H1 (cell line): ENCODE measurements around the gene GALNT17. TPM values are rescaled to one million over a fixed set of nuclear protein-coding genes. Genes with fewer than 3 reads are reported as not detected.

Experiments
- CTCF ChIA-PET: fragments of 300-600 bp; sonication (Branson Sonifier 250); formaldehyde crosslinking; loops from one replicate; lab custom pipeline; 2021; ENCODE audit not compliant: partially characterized antibody; lab: Charles Lee
- POLR2A ChIA-PET: fragments of 300-600 bp; sonication (Branson Sonifier 250); formaldehyde crosslinking; loops from one replicate; lab custom pipeline; 2021; ENCODE audit warnings: inconsistent platforms; ENCODE audit not compliant: partially characterized antibody; lab: Charles Lee
- DNase-seq, 2 experiments: peaks; one replicate each; pipeline versions ENCODE4 v3.0.0 to v3.0.0-alpha.2; 2010 to 2022; ENCODE audit warnings: low spot score in 2 of 2, low read depth in 1 of 2, mixed read lengths in 1 of 2
- FAIRE-seq: peaks from 2 replicates; lab custom pipeline; 2011; peaks lifted over from hg19 to GRCh38; lab: Jason Lieb, UNC
- H2AFZ ChIP-seq: 2 replicates; pipeline ENCODE4 v1.8.1; 2012; ENCODE audit warnings: low read length, inconsistent platforms
- H2AK5ac ChIP-seq: 2 replicates; pipeline ENCODE4 v1.6.1; 2013; ENCODE audit warnings: low read depth, low read length
- H2BK120ac ChIP-seq: replicated peaks from 2 replicates; pipeline ENCODE3; 2013; ENCODE audit warnings: low read depth, low read length, inconsistent platforms
- H2BK12ac ChIP-seq: 2 replicates; pipeline ENCODE4 v1.6.1; 2013; ENCODE audit warnings: low read depth, low read length
- H2BK15ac ChIP-seq: 2 replicates; pipeline ENCODE4 v1.6.1; 2013; ENCODE audit warnings: low read length
- H2BK20ac ChIP-seq: 2 replicates; pipeline ENCODE4 v1.6.1; 2013; ENCODE audit warnings: low read length
- H2BK5ac ChIP-seq: 2 replicates; pipeline ENCODE4 v1.6.1; 2013; ENCODE audit warnings: low read depth, low read length
- H3K14ac ChIP-seq: 2 replicates; pipeline ENCODE4 v1.6.1; 2013; ENCODE audit warnings: inconsistent platforms; ENCODE audit not compliant: insufficient read length
- H3K18ac ChIP-seq: 2 replicates; pipeline ENCODE4 v1.6.1; 2013; ENCODE audit warnings: low read length; ENCODE audit errors: extremely low read depth
- H3K23ac ChIP-seq: 2 replicates; pipeline ENCODE4 v1.6.1; 2013; ENCODE audit warnings: inconsistent platforms; ENCODE audit not compliant: insufficient read length
- H3K23me2 ChIP-seq: 2 replicates; pipeline ENCODE4 v1.6.1; 2013; ENCODE audit warnings: low read depth, low read length
- H3K27ac ChIP-seq: 2 replicates; pipeline ENCODE4 v1.6.1; 2011; ENCODE audit warnings: low read depth, low read length, inconsistent platforms
- H3K27me3 ChIP-seq, 4 experiments: replicated peaks in 1 of 4; 1 replicate in 1 of 4; 2 replicates in 3 of 4; pipeline versions ENCODE4 v1.6.1 to v1.8.1; 2011 to 2013; ENCODE audit warnings: low read length in 3 of 4, mild to moderate bottlenecking in 3 of 4, inconsistent platforms in 2 of 4, mixed read lengths in 2 of 4, moderate library complexity in 1 of 4; ENCODE audit not compliant: control insufficient read depth in 3 of 4, insufficient read depth in 3 of 4; ENCODE audit errors: extremely low read depth in 1 of 4
- H3K36me3 ChIP-seq, 4 experiments: 2 replicates each; pipeline versions ENCODE4 v1.6.1 to v1.8.1; 2011 to 2013; ENCODE audit warnings: mild to moderate bottlenecking in 4 of 4, low read length in 3 of 4, moderate library complexity in 2 of 4, control low read depth in 1 of 4, inconsistent platforms in 1 of 4; ENCODE audit not compliant: insufficient read depth in 4 of 4, control insufficient read depth in 2 of 4
- H3K4ac ChIP-seq: replicated peaks from 2 replicates; pipeline ENCODE3; 2013; ENCODE audit warnings: low read length, low read depth, mixed read lengths, inconsistent platforms; ENCODE audit not compliant: insufficient read length
- H3K4me1 ChIP-seq, 4 experiments: replicated peaks in 1 of 4; 1 replicate in 1 of 4; 2 replicates in 3 of 4; pipeline versions ENCODE4 v1.6.1 to v1.8.1; 2011 to 2013; ENCODE audit warnings: low read length in 3 of 4, inconsistent platforms in 2 of 4, mixed read lengths in 1 of 4; ENCODE audit not compliant: insufficient read depth in 4 of 4, control insufficient read depth in 3 of 4
- H3K4me2 ChIP-seq, 2 experiments: 2 replicates each; pipeline versions ENCODE4 v1.6.1 to v1.8.1; 2011 to 2013; ENCODE audit warnings: low read depth in 2 of 2, low read length in 2 of 2, control low read depth in 1 of 2, inconsistent platforms in 1 of 2, mild to moderate bottlenecking in 1 of 2; ENCODE audit not compliant: insufficient read depth in 1 of 2
- H3K4me3 ChIP-seq, 4 experiments: fragments of 200-600, 300-600 bp in 1 of 4; sonication (generic), shearing (Covaris generic), sonication (Bioruptor Twin) in 1 of 4; 2 replicates each; pipeline versions ENCODE4 v1.5.1 to v1.8.1; 2011 to 2016; ENCODE audit warnings: low read length in 4 of 4, low read depth in 3 of 4, control low read depth in 2 of 4, inconsistent platforms in 2 of 4, mild to moderate bottlenecking in 2 of 4, mixed read lengths in 1 of 4, moderate library complexity in 1 of 4; ENCODE audit not compliant: insufficient read depth in 2 of 4; ENCODE audit errors: extremely low read depth in 1 of 4
- H3K56ac ChIP-seq: replicated peaks from 2 replicates; pipeline ENCODE3; 2013; ENCODE audit warnings: low read depth, mild to moderate bottlenecking, mixed read lengths, low read length, inconsistent platforms; ENCODE audit not compliant: insufficient read length
- H3K79me1 ChIP-seq: 2 replicates; pipeline ENCODE4 v1.6.1; 2013; ENCODE audit warnings: low read depth, low read length, control low read depth
- H3K79me2 ChIP-seq, 2 experiments: 2 replicates each; pipeline versions ENCODE4 v1.6.1 to v1.8.1; 2012 to 2013; ENCODE audit warnings: low read length in 2 of 2, mild to moderate bottlenecking in 2 of 2, inconsistent platforms in 1 of 2; ENCODE audit not compliant: insufficient read depth in 2 of 2, control insufficient read depth in 1 of 2
- H3K9ac ChIP-seq, 4 experiments: replicated peaks in 1 of 4; 1 replicate in 1 of 4; 2 replicates in 3 of 4; pipeline versions ENCODE4 v1.6.1 to v1.8.1; 2011 to 2013; ENCODE audit warnings: low read depth in 3 of 4, low read length in 3 of 4, control low read depth in 2 of 4, mild to moderate bottlenecking in 2 of 4, moderate library complexity in 2 of 4, inconsistent platforms in 1 of 4; ENCODE audit errors: extremely low read depth in 1 of 4
- H3K9me3 ChIP-seq, 2 experiments: 2 replicates each; pipeline versions ENCODE4 v1.6.1 to v1.8.1; 2012 to 2013; ENCODE audit warnings: mild to moderate bottlenecking in 2 of 2, moderate library complexity in 2 of 2, control low read depth in 1 of 2, inconsistent platforms in 1 of 2, low read depth in 1 of 2, low read length in 1 of 2, mixed read lengths in 1 of 2; ENCODE audit not compliant: insufficient read depth in 2 of 2
- H4K20me1 ChIP-seq, 2 experiments: replicated peaks in 1 of 2; 2 replicates each; pipeline versions ENCODE3 to v1.8.1; 2011 to 2013; ENCODE audit warnings: inconsistent platforms in 2 of 2, low read length in 2 of 2, mild to moderate bottlenecking in 1 of 2; ENCODE audit not compliant: insufficient read depth in 2 of 2, control insufficient read depth in 1 of 2
- H4K5ac ChIP-seq: 2 replicates; pipeline ENCODE4 v1.6.1; 2013; ENCODE audit warnings: low read length, low read depth, mixed read lengths, inconsistent platforms; ENCODE audit not compliant: insufficient read length
- H4K8ac ChIP-seq: 2 replicates; pipeline ENCODE4 v1.8.0; 2013; ENCODE audit warnings: mild to moderate bottlenecking, moderate library complexity, low read length, inconsistent platforms; ENCODE audit not compliant: insufficient read depth; ENCODE audit errors: extremely low read depth
- H4K91ac ChIP-seq: replicated peaks from 2 replicates; pipeline ENCODE3; 2013; ENCODE audit warnings: low read length, mixed read lengths, inconsistent platforms; ENCODE audit not compliant: insufficient read length
- WGBS, 2 experiments: shearing (Covaris generic) in 1 of 2; methylation state at CpG; one replicate each; pipeline versions ENCODE4 v1.1.6 to v1.1.7; 2013 to 2015; ENCODE audit warnings: low lambda C conversion rate in 2 of 2, mixed read lengths in 2 of 2, inconsistent platforms in 1 of 2, low coverage in 1 of 2, missing lambda C conversion rate in 1 of 2; ENCODE audit not compliant: insufficient replicate concordance in 2 of 2, insufficient coverage in 1 of 2, insufficient read length in 1 of 2; ENCODE audit errors: extremely low coverage in 1 of 2, missing lambda C conversion rate in 1 of 2; 5-methylcytosine and 5-hydroxymethylcytosine counted together
- polyA plus RNA-seq, 7 experiments: library from polyadenylated mRNA; depleted of rRNA in 3 of 7; stranded (reverse) in 5 of 7; unstranded in 2 of 7; fragments of >200 nt in 5 of 7; fragments of 200-250 nt in 2 of 7; gene quantifications; 1 replicate in 5 of 7; 2 replicates in 1 of 7; 4 replicates in 1 of 7; pipeline versions ENCODE4 v1.2.1 to v1.2.3, GENCODE V29; 2011 to 2013; ENCODE audit warnings: missing spikeins in 2 of 7, mixed read lengths in 2 of 7
- total RNA-seq: library from RNA; stranded (reverse); fragmentation: NEBNext Ultra II Directional; extraction: Animal tissue kit (Norgen Biotek cat#: 25700); gene quantifications from 2 replicates; pipeline ENCODE4 v1.2.1, GENCODE V29; 2021

The GALNT17 gene
- total and polyA plus RNA-seq, 2 of the 8 experiments (the other 6 are each of a cell fraction or from before 2014, with no cell fraction given): 37.7 to 47.0 TPM

- Histone ChIP-seq H2BK20ac (no peak overlapping the region), H4K91ac (no peak overlapping the region), H3K23me2 (peaks cover 17% of the 10 kb centered on the region), H3K27me3 (no peaks in the 10 kb centered on the region), H2BK12ac (no peak overlapping the region), H2BK15ac (no peak overlapping the region), H2BK5ac (no peak overlapping the region; the same call in 1 of the 2 replicates), H3K9me3 (no peaks in the 10 kb centered on the region), H3K9ac (no peak overlapping the region), H3K18ac (no peak overlapping the region), H2BK120ac (no peak overlapping the region), H4K20me1 (peaks cover 16 to 21% of the 10 kb centered on the region in 2 experiments), H2AK5ac (no peak overlapping the region), H3K79me1 (peaks cover 19% of the 10 kb centered on the region), H4K5ac (no peak overlapping the region), H2AFZ (no peak overlapping the region), H4K8ac (no peak overlapping the region), H3K36me3 (peaks cover 0 to 16% (median 0%) of the 10 kb centered on the region in 4 experiments; a peak in 2 of 8 replicates), H3K4me2 (peak overlapping the region in 1 of 2 experiments; percentile 90; a peak in 1 of 4 replicates), H3K79me2 (peaks cover 34 to 88% of the 10 kb centered on the region in 2 experiments), H3K14ac (no peak overlapping the region), H3K4me3 (no peak overlapping the region), H3K4ac (no peak overlapping the region), H3K27ac (no peak overlapping the region), H3K23ac (no peak overlapping the region), H3K56ac (no peak overlapping the region), H3K4me1 (peaks cover 6 to 13% (median 8%) of the 10 kb centered on the region in 4 experiments; a peak in 6 of 7 replicates)
- WGBS, 2 experiments: 90% methylated on average over 4 of the region's 4 CpGs; no CpG with 5 or more reads in 1 of the 2 experiments
- FAIRE-seq (no peak), DNase-seq (no peak)
- ChIA-PET POLR2A (interaction anchor here (1.1 kb wide), 1 partner anchor 10 kb away, joined by 5 read pairs; no protein-coding TSS in a partner anchor), CTCF (interaction anchor here (0.7 to 1.5 kb wide), 4 partner anchors 8 to 598 kb away, joined by 3 to 4 read pairs (median 3); no protein-coding TSS in a partner anchor)
These were observed 3.7 kb downstream of the GALNT17 start for GRCh38 chr7:71135663-71136062.
